Hepatocyte (in vitro differentiated cells): ENCODE measurements around the gene AKAP6. TPM values are rescaled to one million over a fixed set of nuclear protein-coding genes. Genes with fewer than 3 reads are reported as not detected.

Experiments used
- DNase-seq: peaks from one replicate; pipeline ENCODE4 v3.0.0-alpha.2; 2016; ENCODE audit warnings: low spot score
- H2AFZ ChIP-seq: fragments of 200-600 bp; sonication (generic); 2 replicates; pipeline ENCODE4 v1.6.0; 2016; ENCODE audit warnings: antibody characterized with exemption, mild to moderate bottlenecking
- H3K27ac ChIP-seq: fragments of 200-600 bp; sonication (generic); 2 replicates; pipeline ENCODE4 v1.5.1; 2016; ENCODE audit warnings: mild to moderate bottlenecking
- H3K27me3 ChIP-seq: fragments of 200-600 bp; sonication (generic); 2 replicates; pipeline ENCODE4 v1.6.1; 2016
- H3K36me3 ChIP-seq: fragments of 200-600 bp; sonication (generic); replicated peaks from 2 replicates; pipeline ENCODE4 v1.5.1; 2016; ENCODE audit warnings: low read depth; ENCODE audit not compliant: insufficient read depth
- H3K4me1 ChIP-seq: fragments of 200-600 bp; sonication (generic); 2 replicates; pipeline ENCODE4 v1.5.1; 2016; ENCODE audit warnings: mild to moderate bottlenecking, moderate library complexity; ENCODE audit not compliant: insufficient read depth
- H3K4me2 ChIP-seq: fragments of 200-600 bp; sonication (generic); 2 replicates; pipeline ENCODE4 v1.6.0; 2016
- H3K4me3 ChIP-seq: fragments of 200-600 bp; sonication (generic); 2 replicates; pipeline ENCODE4 v1.5.1; 2016; ENCODE audit warnings: mild to moderate bottlenecking
- H3K79me2 ChIP-seq: fragments of 200-600 bp; sonication (generic); 2 replicates; pipeline ENCODE4 v1.6.0; 2017; ENCODE audit warnings: mild to moderate bottlenecking
- H3K9me2 ChIP-seq: fragments of 200-600 bp; sonication (generic); replicated peaks from 2 replicates; pipeline ENCODE4 v1.6.0; 2017; ENCODE audit warnings: mild to moderate bottlenecking; ENCODE audit not compliant: insufficient read depth
- H3K9me3 ChIP-seq: fragments of 200-600 bp; sonication (generic); 2 replicates; pipeline ENCODE4 v1.5.1; 2016; ENCODE audit warnings: low read depth, mild to moderate bottlenecking
- H4K20me1 ChIP-seq: fragments of 200-600 bp; sonication (generic); 2 replicates; pipeline ENCODE4 v1.6.0; 2016; ENCODE audit warnings: mild to moderate bottlenecking; ENCODE audit not compliant: insufficient read depth, poor library complexity, severe bottlenecking
- CTCF ChIP-seq: fragments of 200-600 bp; sonication (generic); IDR thresholded peaks from 2 replicates; pipeline ENCODE4 v1.5.1; 2016; ENCODE audit warnings: antibody characterized with exemption, mild to moderate bottlenecking; ENCODE audit not compliant: poor library complexity
- EZH2 ChIP-seq: fragments of 200-600 bp; sonication (generic); IDR thresholded peaks from 2 replicates; pipeline ENCODE4 v1.6.1; 2016; ENCODE audit warnings: antibody characterized with exemption, mild to moderate bottlenecking, borderline replicate concordance
- EZH2phosphoT487 ChIP-seq: fragments of 200-600 bp; sonication (generic); IDR thresholded peaks from one replicate; pipeline ENCODE4 v1.6.1; 2018; ENCODE audit warnings: antibody characterized with exemption, mild to moderate bottlenecking, low read depth, moderate library complexity; ENCODE audit not compliant: unreplicated experiment, severe bottlenecking
- whole genome bisulfite sequencing: methylation state at CpG from one replicate; pipeline ENCODE4 v1.1.6; 2016; ENCODE audit warnings: low lambda C conversion rate; ENCODE audit errors: missing lambda C conversion rate; 5-methylcytosine and 5-hydroxymethylcytosine counted together
- polyA plus RNA-seq: library from polyadenylated mRNA; unstranded; fragments of >200 nt; fragmentation: Nextera tagmentation; extraction: Ambion mirVana; gene quantifications from 2 replicates; pipeline ENCODE4 v1.2.1, GENCODE V29; 2016
- total RNA-seq: library from RNA; depleted of rRNA; stranded (reverse); fragments of >200 nt; gene quantifications from 2 replicates; pipeline ENCODE4 v1.2.3, GENCODE V29; 2014

The AKAP6 gene
- total and polyA plus RNA-seq, 2 experiments from 2014 or later = 1.1 to 2.1 TPM

GRCh38 chr14:32635061-32635719 is 306.1 kb downstream of the AKAP6 start:
- DNase-seq = no peak
- Histone ChIP-seq H3K36me3 (no peaks in the 10 kb centered on the region), H3K27ac (no peak overlapping the region), H3K9me3 (no peaks in the 10 kb centered on the region), H3K79me2 (no peaks in the 10 kb centered on the region), H3K4me2 (no peak overlapping the region), H4K20me1 (no peaks in the 10 kb centered on the region), H3K9me2 (no peaks in the 10 kb centered on the region), H2AFZ (no peak overlapping the region), H3K4me1 (no peaks in the 10 kb centered on the region), H3K27me3 (no peaks in the 10 kb centered on the region), H3K4me3 (no peak overlapping the region)
- TF ChIP-seq CTCF (no peak), EZH2 (no peak), EZH2phosphoT487 (no peak)
- WGBS = 71% methylated on average over 2 of the region's 2 CpGs

DNA sequence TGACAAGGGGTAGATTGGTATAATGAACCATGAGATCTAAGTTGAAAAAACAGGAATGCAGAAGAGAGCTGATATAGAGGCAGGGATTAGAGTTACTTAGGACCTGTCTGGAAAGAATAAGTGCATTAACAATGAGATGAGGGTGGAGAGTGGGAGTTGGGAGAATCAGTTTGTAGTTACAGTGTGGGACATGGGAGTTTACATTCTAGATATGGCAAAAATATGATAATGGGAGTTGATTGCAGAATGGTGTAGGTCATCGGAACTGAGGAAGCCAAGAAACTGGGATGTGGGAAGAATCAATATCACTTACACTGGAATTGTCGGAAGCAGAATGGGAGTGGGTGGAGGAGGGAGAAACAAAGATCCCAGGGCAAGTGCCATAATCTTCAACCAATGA is 308.5 kb downstream of the AKAP6 start:
- no peak overlapping the region for H3K4me3 ChIP-seq
- no peak for TF ChIP-seq CTCF
- TF ChIP-seq EZH2phosphoT487 = no peak
- TF ChIP-seq EZH2 = no peak
- no peaks in the 10 kb centered on the region for H3K27me3 ChIP-seq
- H3K27ac ChIP-seq = no peak overlapping the region
- no peak for DNase-seq
- H3K79me2 ChIP-seq = no peaks in the 10 kb centered on the region
- WGBS = 96% methylated on average over 2 of the region's 2 CpGs
- no peak overlapping the region for H3K4me2 ChIP-seq
- no peaks in the 10 kb centered on the region for H4K20me1 ChIP-seq
- H3K9me2 ChIP-seq = no peaks in the 10 kb centered on the region
- no peaks in the 10 kb centered on the region for H3K36me3 ChIP-seq
- no peaks in the 10 kb centered on the region for H3K4me1 ChIP-seq
- H3K9me3 ChIP-seq = no peaks in the 10 kb centered on the region
- no peak overlapping the region for H2AFZ ChIP-seq

- Histone ChIP-seq H3K27ac (no peak overlapping the region), H3K4me2 (no peak overlapping the region)
- TF ChIP-seq EZH2 (no peak), CTCF (no peak), EZH2phosphoT487 (no peak)
These were observed 310.1 kb downstream of the AKAP6 start for GRCh38 chr14:32639208-32639607.

More at GRCh38 chr14:32639208-32639607, 310.1 kb downstream of the AKAP6 start:
- DNase-seq = no peak
- Histone ChIP-seq H3K27me3 (no peaks in the 10 kb centered on the region), H3K36me3 (no peaks in the 10 kb centered on the region), H3K4me3 (no peak overlapping the region), H3K9me3 (no peaks in the 10 kb centered on the region), H4K20me1 (no peaks in the 10 kb centered on the region), H3K4me1 (no peaks in the 10 kb centered on the region), H3K9me2 (no peaks in the 10 kb centered on the region), H2AFZ (no peak overlapping the region), H3K79me2 (no peaks in the 10 kb centered on the region)
- WGBS = 94% methylated on average over 2 of the region's 2 CpGs
